Spleen (tissue), 11 donors: ENCODE results near the gene ERAP2. TPM values are rescaled to one million over a fixed set of nuclear protein-coding genes. Genes with fewer than 3 reads are reported as not detected.

Source experiments
- DNase-seq: peaks from one replicate; pipeline ENCODE4 v3.0.0-alpha.2; 2020
- H3K27ac ChIP-seq, 8 donors: fragments of 200-600 bp; sonication (generic) in 7 of 8; 1 replicate in 4 of 8; 2 replicates in 4 of 8; pipeline versions ENCODE4 v1.5.0 to v1.8.0; 2016 to 2021; ENCODE audit warnings: inconsistent platforms in 4 of 8, mild to moderate bottlenecking in 4 of 8, moderate library complexity in 1 of 8
- H3K27me3 ChIP-seq, 7 donors: fragments of 200-600 bp; sonication (generic) in 6 of 7; replicated peaks in 1 of 7; 1 replicate in 4 of 7; 2 replicates in 3 of 7; pipeline versions ENCODE4 v1.5.0 to v1.8.0; 2016 to 2021; ENCODE audit warnings: inconsistent platforms in 3 of 7, mild to moderate bottlenecking in 1 of 7
- H3K36me3 ChIP-seq, 6 donors: fragments of 200-600 bp; sonication (generic) in 5 of 6; 1 replicate in 4 of 6; 2 replicates in 2 of 6; pipeline versions ENCODE4 v1.5.0 to v1.8.0; 2016 to 2021; ENCODE audit warnings: inconsistent platforms in 2 of 6
- H3K4me1 ChIP-seq, 6 donors: fragments of 200-600 bp; sonication (generic) in 5 of 6; 1 replicate in 3 of 6; 2 replicates in 3 of 6; pipeline versions ENCODE4 v1.5.0 to v1.8.0; 2016 to 2021; ENCODE audit warnings: inconsistent platforms in 3 of 6
- H3K4me3 ChIP-seq, 8 donors: fragments of 200-600 bp; sonication (generic) in 7 of 8; 1 replicate in 4 of 8; 2 replicates in 4 of 8; pipeline versions ENCODE4 v1.5.0 to v1.8.0; 2016 to 2021; ENCODE audit warnings: inconsistent platforms in 4 of 8, mild to moderate bottlenecking in 4 of 8, moderate library complexity in 2 of 8
- H3K9me3 ChIP-seq, 8 donors: fragments of 200-600 bp; sonication (generic) in 7 of 8; 1 replicate in 4 of 8; 2 replicates in 4 of 8; pipeline versions ENCODE4 v1.5.0 to v1.8.0; 2016 to 2021; ENCODE audit warnings: inconsistent platforms in 4 of 8
- POLR2A ChIP-seq, 3 donors: fragments of 450-650 bp; IDR thresholded peaks; one replicate each; pipeline ENCODE4 v1.5.1; 2017; ENCODE audit warnings: antibody characterized with exemption in 3 of 3, mild to moderate bottlenecking in 1 of 3
- POLR2AphosphoS5 ChIP-seq, 3 donors: sonication (generic); formaldehyde crosslinking; IDR thresholded peaks; one replicate each; pipeline ENCODE4 v1.5.1; 2017; ENCODE audit warnings: antibody characterized with exemption in 3 of 3
- WGBS, 5 donors: extraction: QIAGEN DNeasy Blood & Tissue Kit in 3 of 5; methylation state at CpG; one replicate each; pipeline versions ENCODE4 v1.1.5 to v1.1.7; 2013 to 2018; 5-methylcytosine and 5-hydroxymethylcytosine counted together
- intact Hi-C: fragments of 100-400 bp; cut with DNase I; formaldehyde crosslinking; loops from one replicate; pipeline ENCODE4 v1.15.0; 2023; ENCODE audit warnings: low total_unique reads
- polyA plus RNA-seq, 3 donors: library from polyadenylated mRNA; stranded (reverse); fragments of 200-250 nt; gene quantifications; one replicate each; pipeline ENCODE4 v1.2.1, GENCODE V29; 2013
- total RNA-seq, 7 donors: library from RNA; depleted of rRNA in 3 of 7; stranded (reverse); fragments of >200 nt in 3 of 7; fragmentation: NEBNext Ultra II Directional in 4 of 7; extraction: Animal tissue kit (Norgen Biotek cat#: 25700) in 4 of 7; gene quantifications; one replicate each; pipeline versions ENCODE4 v1.1.0 to v1.2.1, GENCODE V29; 2016 to 2021
- TF ChIP-seq, protein P1 (sequence below), 11 experiments: fragments of 200-600 bp in 7 of 11; fragments of 450-650 bp in 4 of 11; sonication (generic) in 4 of 11; IDR thresholded peaks in 8 of 11; conservative IDR thresholded peaks in 3 of 11; 1 replicate in 7 of 11; 2 replicates in 4 of 11; pipeline versions ENCODE4 v1.4.0 to v1.8.0; 2016 to 2021; ENCODE audit warnings: antibody characterized with exemption in 11 of 11, inconsistent platforms in 4 of 11, mild to moderate bottlenecking in 1 of 11
- donor health status: healthy with polysubstance abuse.
- donor health status: DM: no; HTN: no; CAD: no; lungs with moderate emphysema.
- donor health status: DM: no; HTN: no; CAD: no.
- donor health status: Bipolar disorder and iron deficiency.
- donor health status: healthy.
- donor health status: DM: no; HTN: no; CAD: no.
- donor health status: DM: yes; HTN: yes; CAD: no.

ERAP2 gene
- total and polyA plus RNA-seq, 10 donors = 10.6 to 91.8 (median 56.6) TPM

DNA sequence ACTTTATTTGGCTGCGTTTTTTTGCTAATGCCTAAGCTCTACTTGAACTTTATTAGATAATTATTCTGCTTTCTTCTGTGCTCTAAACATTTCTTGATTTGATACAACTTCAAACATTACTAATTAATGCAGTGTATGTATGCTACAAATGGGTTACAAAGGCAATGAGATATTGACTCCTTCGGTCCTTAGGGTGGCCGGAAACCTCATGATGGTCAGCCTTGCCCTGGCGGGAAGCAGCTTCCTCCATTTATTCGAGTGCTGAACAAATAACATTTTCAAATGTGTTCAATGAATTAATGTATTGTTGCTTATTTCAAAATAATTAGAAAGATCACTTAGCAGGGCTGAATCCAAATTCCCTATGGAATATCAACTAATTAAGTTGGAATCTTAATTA, 55.7 kb downstream of the ERAP2 start:
- TF ChIP-seq POLR2AphosphoS5 (IDR thresholded peaks at IDR 0.05) (no peak), POLR2A (IDR thresholded peaks at IDR 0.05) (no peak)
- TF ChIP-seq, protein P1, sequence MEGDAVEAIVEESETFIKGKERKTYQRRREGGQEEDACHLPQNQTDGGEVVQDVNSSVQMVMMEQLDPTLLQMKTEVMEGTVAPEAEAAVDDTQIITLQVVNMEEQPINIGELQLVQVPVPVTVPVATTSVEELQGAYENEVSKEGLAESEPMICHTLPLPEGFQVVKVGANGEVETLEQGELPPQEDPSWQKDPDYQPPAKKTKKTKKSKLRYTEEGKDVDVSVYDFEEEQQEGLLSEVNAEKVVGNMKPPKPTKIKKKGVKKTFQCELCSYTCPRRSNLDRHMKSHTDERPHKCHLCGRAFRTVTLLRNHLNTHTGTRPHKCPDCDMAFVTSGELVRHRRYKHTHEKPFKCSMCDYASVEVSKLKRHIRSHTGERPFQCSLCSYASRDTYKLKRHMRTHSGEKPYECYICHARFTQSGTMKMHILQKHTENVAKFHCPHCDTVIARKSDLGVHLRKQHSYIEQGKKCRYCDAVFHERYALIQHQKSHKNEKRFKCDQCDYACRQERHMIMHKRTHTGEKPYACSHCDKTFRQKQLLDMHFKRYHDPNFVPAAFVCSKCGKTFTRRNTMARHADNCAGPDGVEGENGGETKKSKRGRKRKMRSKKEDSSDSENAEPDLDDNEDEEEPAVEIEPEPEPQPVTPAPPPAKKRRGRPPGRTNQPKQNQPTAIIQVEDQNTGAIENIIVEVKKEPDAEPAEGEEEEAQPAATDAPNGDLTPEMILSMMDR (IDR thresholded peaks at IDR 0.05 in 8 of 11, conservative IDR thresholded peaks at IDR 0.05 in 3 of 11) = no peak
- 64 to 76% (median 68%) methylated on average over 5 of the region's 5 CpGs for WGBS, 5 donors

DNA sequence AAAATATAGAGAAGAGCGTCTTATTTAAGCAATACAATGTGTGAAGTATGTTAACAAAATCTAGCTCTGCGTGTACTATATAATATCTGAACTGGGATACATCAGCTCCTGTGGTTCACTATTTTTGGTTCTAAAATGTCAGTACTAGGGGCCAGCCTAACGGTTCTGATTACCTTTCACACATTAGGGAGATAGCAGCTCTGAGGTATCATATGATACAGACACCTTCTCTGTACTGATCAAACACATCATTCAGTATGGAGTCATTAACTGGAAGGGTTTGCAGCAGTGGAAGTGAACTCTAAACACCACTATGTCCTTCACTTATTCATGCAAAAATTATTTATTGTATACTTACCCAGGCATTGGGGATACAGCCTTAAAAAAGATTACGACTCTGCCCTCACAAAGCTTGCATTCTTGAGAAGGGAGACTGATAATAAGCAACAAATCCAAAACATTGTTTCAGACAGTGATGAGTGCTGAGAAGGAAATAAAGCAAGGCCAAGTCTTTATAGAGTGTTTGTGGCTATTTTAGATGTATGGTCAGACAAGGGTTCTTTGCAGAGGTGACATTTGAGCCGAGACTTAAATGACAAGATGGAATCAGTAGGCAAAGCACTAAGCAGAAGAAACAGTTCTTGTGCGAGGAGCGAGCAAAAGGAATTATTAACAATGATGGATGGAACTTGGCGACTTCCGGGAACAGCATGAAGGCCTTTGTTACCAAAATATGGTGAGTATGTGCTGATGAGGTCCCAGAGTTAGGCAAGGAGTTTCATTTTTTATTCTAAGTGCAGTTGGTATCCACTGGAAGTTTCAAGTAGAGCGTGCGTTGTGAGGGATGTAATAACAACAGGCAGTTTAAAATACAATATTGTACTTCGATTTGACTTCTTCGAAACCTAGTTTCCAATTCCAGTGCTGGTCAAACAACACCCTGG, 57.7 kb downstream of the ERAP2 start:
- Histone ChIP-seq H3K4me3 (peak overlapping the region; percentile 55 to 91 (median 82)), H3K27me3 (no peaks in the 10 kb centered on the region), H3K36me3 (no peaks in the 10 kb centered on the region), H3K9me3 (no peaks in the 10 kb centered on the region), H3K27ac (peak overlapping the region; percentile 94 to 99 (median 98)), H3K4me1 (peaks cover 42 to 76% (median 55%) of the 10 kb centered on the region in 6 donors)
- no peak for DNase-seq
- TF ChIP-seq POLR2AphosphoS5 (IDR thresholded peaks at IDR 0.05) (no peak), POLR2A (IDR thresholded peaks at IDR 0.05) (no peak)
- TF ChIP-seq, protein P1 (IDR thresholded peaks at IDR 0.05 in 8 of 11, conservative IDR thresholded peaks at IDR 0.05 in 3 of 11) = no peak
- 7 to 11% (median 8%) methylated on average over 13 of the region's 13 CpGs for WGBS, 5 donors
- intact Hi-C loops = loop anchor here (5.0 to 10.0 kb wide), 2 partner anchors 49 to 127 kb away; partner anchors contain the start of gene ERAP1

More for the DNA sequence above, 55.7 kb downstream of the ERAP2 start:
- H3K9me3 ChIP-seq = no peaks in the 10 kb centered on the region
- H3K4me3 ChIP-seq = peak overlapping the region in 2 of 8 donors; percentile 83 to 86
- intact Hi-C loops = loop anchor here (5.0 to 10.0 kb wide), 2 partner anchors 47 to 125 kb away; partner anchors contain the start of gene ERAP1
- H3K4me1 ChIP-seq = peaks cover 25 to 66% (median 35%) of the 10 kb centered on the region in 6 donors
- no peaks in the 10 kb centered on the region for H3K36me3 ChIP-seq
- no peak for DNase-seq
- H3K27me3 ChIP-seq = no peaks in the 10 kb centered on the region
- peak overlapping the region in 6 of 8 donors; percentile 94 to 99 (median 97) for H3K27ac ChIP-seq

DNA sequence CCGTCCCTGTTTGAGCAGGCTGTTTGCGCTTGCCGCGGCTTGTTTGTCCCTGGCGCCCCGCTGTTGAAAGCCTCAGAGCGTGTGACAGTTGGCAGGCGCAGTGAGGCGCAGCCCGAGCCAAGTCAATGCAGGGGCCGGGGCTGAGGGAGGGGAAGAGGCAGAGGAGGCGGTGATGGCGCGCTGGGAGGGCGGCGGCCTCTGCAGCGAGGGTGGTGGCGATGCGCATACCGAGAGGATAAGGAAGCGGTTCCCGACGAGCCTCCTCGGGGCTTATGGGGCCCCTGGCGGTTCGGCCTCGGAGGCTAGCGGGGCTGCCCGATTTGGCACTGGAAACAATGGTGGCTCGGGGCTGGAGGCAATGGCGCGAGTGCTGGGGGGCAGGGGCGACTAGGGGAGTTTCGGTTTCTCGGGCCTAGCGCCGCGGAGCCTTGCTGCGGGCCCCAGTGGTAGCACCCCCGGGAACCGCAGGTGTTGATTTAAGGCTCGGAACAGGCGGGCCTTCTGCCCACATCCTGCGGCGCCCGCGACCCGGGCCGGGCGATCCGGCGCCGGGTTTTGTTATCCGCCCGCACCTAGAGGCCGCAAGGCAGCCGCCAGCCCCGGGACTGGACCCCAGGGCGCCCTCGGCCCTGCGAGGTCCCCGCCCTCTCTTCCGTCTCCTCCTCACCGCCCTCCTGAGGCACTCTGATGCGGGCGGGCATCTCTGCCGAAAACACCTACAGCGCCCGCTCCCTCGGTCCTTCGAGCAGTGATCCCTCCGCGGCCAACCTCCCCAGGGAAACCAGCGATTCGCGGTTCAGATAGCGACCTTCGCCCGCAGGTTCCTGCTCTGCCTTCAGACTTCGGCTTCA, 58.6 kb downstream of the ERAP2 start:
- WGBS, 5 donors = 0% methylated on average over 51 to 80 of the region's 80 CpGs
- Histone ChIP-seq H3K36me3 (no peaks in the 10 kb centered on the region), H3K4me1 (peaks cover 42 to 79% (median 64%) of the 10 kb centered on the region in 6 donors), H3K27ac (peak overlapping the region; percentile 94 to 99 (median 98)), H3K9me3 (no peaks in the 10 kb centered on the region), H3K4me3 (peak overlapping the region; percentile 55 to 91 (median 82)), H3K27me3 (no peaks in the 10 kb centered on the region)
- DNase-seq = peak; percentile 99
- intact Hi-C loops = loop anchor here (5.0 to 10.0 kb wide), 2 partner anchors 50 to 128 kb away; partner anchors contain the start of gene ERAP1
- TF ChIP-seq POLR2A (IDR thresholded peaks at IDR 0.05) (peak; percentile 36 to 76 (median 56)), POLR2AphosphoS5 (IDR thresholded peaks at IDR 0.05) (peak; percentile 87 to 92 (median 89))
- TF ChIP-seq, protein P1 (IDR thresholded peaks at IDR 0.05 in 8 of 11, conservative IDR thresholded peaks at IDR 0.05 in 3 of 11) = peak in 9 of 11 experiments; percentile 12 to 59 (median 38)
